ENCODE measurements around the gene FBXO8.
"Not testable (repeated sequence)": the region's sequence is repeated elsewhere in the genome, so short reads cannot be mapped to it uniquely, and the experiment has no call there.

FBXO8 gene

DNA sequence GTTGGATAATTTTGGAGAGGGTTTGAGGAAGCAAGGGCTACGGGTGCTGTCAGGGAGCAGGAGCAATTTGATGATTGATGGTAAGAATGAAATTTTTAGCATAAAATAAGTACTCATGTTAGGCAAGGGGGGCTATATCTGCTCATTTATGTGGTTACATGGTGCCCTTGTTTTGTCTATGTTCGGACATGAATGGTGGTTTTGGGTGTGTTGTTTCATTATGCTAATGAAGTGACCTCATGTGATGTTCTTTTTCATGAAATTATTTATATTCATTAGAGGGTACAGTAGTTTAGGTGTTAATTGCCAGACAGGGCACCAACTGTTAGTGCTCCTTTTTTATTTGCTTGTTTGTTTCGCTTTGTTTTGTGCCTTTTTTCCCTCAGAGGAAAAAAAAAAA is 29.5 kb upstream of the FBXO8 start:
- TF ChIP-seq CTCF (conservative IDR thresholded peaks at IDR 0.05; ENCODE audit: low read depth): no peak
- ChIA-PET POLR2A (ENCODE audit: low non-redundant PET) (no interaction called here), CTCF (no interaction called here)
- DNase-seq (ENCODE audit: low spot score): no peak
- no peak overlapping the region for H3K27ac ChIP-seq

GRCh38 chr4:174307694-174308093 is 24.2 kb upstream of the FBXO8 start:
- no peak overlapping the region for H3K27ac ChIP-seq
- ChIA-PET POLR2A (ENCODE audit: low non-redundant PET) (no interaction called here), CTCF (interaction anchor here (0.7 kb wide), 1 partner anchor 31 kb away, joined by 5 read pairs; no protein-coding TSS in a partner anchor)
- no peak for DNase-seq (ENCODE audit: low spot score)
- TF ChIP-seq CTCF (conservative IDR thresholded peaks at IDR 0.05; ENCODE audit: low read depth): no peak

DNA sequence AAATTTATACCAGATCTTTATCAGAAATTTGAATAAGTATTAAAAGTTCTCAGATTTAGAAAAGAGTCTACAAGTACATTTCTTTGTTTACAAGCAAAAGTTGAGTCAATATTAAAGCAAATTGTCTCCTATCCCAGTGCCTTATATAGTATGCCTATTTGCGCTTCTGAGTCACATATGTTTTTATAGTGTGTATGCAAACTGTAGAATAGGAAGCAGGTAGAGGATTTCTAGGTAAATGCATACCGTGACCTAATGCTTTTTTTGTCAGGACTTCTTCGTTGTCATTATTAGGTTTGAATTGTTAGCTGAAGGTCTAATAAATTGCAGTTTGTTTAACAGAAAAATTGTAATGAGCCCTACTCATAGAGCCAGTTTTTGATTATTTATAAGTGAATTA is 22.5 kb upstream of the FBXO8 start:
- no peak for DNase-seq (ENCODE audit: low spot score)
- TF ChIP-seq CTCF (conservative IDR thresholded peaks at IDR 0.05; ENCODE audit: low read depth): no peak
- ChIA-PET CTCF (interaction anchor here (0.6 kb wide), 1 partner anchor 1535 kb away, joined by 3 read pairs; no protein-coding TSS in a partner anchor), POLR2A (ENCODE audit: low non-redundant PET) (no interaction called here)
- H3K27ac ChIP-seq: no peak overlapping the region

DNA sequence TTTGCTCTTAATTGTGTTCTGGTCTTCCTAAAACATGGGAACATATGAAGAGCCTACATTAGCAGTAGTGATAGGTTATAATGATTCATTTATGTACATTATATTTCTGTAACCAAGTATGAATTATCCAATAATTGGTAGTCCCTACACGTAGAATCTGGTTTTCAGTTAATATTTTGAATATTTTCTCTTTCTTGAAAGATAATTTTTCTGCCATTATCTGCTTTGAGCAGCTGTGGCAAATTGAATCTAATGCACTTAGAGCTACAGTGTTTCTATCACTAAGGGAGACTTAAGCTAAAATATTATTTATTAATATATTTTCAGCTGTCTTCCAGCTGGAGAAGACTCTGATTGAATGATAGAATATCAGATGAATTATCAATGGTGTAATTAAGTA is 21.2 kb upstream of the FBXO8 start:
- DNase-seq (ENCODE audit: low spot score): no peak
- ChIA-PET POLR2A (ENCODE audit: low non-redundant PET) (no interaction called here), CTCF (no interaction called here)
- no peak for TF ChIP-seq CTCF (conservative IDR thresholded peaks at IDR 0.05; ENCODE audit: low read depth)
- H3K27ac ChIP-seq: no peak overlapping the region

DNA sequence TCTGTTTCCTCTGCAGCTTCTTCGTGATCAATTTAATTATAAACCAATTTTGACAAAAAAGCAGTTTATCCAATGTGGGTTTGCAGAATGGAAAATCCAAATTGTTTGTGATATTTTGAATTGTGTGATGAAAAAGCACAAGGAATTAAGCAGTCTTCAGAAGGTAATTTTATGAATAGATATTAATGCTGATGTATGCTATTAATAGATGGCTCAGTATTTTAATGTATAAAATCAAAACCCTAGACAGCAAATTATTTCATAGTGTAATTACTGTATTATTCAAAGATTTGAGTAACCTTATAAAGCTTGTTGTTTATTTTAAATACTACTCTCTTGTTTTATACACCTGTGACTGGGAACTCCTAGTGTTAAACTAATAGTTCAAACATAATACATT is 20.2 kb upstream of the FBXO8 start:
- ChIA-PET POLR2A (ENCODE audit: low non-redundant PET) (no interaction called here), CTCF (no interaction called here)
- no peak for TF ChIP-seq CTCF (conservative IDR thresholded peaks at IDR 0.05; ENCODE audit: low read depth)

GRCh38 chr4:174295142-174295541 is 11.7 kb upstream of the FBXO8 start:
- CTCF ChIA-PET; DNase-seq (ENCODE audit: low spot score); H3K27ac ChIP-seq; POLR2A ChIA-PET (ENCODE audit: low non-redundant PET): not testable (repeated sequence)

More for the DNA sequence above, 20.2 kb upstream of the FBXO8 start:
- DNase-seq (ENCODE audit: low spot score): no peak
- no peak overlapping the region for H3K27ac ChIP-seq

GRCh38 chr4:174294641-174295040 is 11.2 kb upstream of the FBXO8 start:
- POLR2A ChIA-PET (ENCODE audit: low non-redundant PET); DNase-seq (ENCODE audit: low spot score); CTCF ChIA-PET: not testable (repeated sequence)

GRCh38 chr4:174292473-174292872 is 9.0 kb upstream of the FBXO8 start:
- POLR2A ChIA-PET (ENCODE audit: low non-redundant PET): no interaction called here
- no peak for TF ChIP-seq CTCF (conservative IDR thresholded peaks at IDR 0.05; ENCODE audit: low read depth)
- CTCF ChIA-PET: interaction anchor here (0.6 kb wide), 1 partner anchor 26 kb away, joined by 4 read pairs; no protein-coding TSS in a partner anchor
- no peak overlapping the region for H3K27ac ChIP-seq
- DNase-seq (ENCODE audit: low spot score): no peak

More at GRCh38 chr4:174294641-174295040, 11.2 kb upstream of the FBXO8 start:
- H3K27ac ChIP-seq: not testable (repeated sequence)
